Cardiac muscle cell (in vitro differentiated cells and primary cell): Measurements from ENCODE around the gene ITSN1. TPM values are rescaled to one million over a fixed set of nuclear protein-coding genes. Genes with fewer than 3 reads are reported as not detected.
"Not testable (repeated sequence)": the region's sequence is repeated elsewhere in the genome, so short reads cannot be mapped to it uniquely, and the experiment has no call there.

Experiments
- DNase-seq, 2 donors: peaks; one replicate each; pipeline versions ENCODE4 v3.0.0 to v3.0.0-alpha.2; 2010 to 2017; ENCODE audit warnings: low read depth in 1 of 2, low spot score in 1 of 2
- H3K27ac ChIP-seq: fragments of 200-600 bp; sonication (generic); 2 replicates; pipeline ENCODE4 v1.5.1; 2016
- H3K27me3 ChIP-seq: fragments of 200-600 bp; sonication (generic); 2 replicates; pipeline ENCODE4 v1.6.0; 2016; ENCODE audit warnings: control low read depth
- H3K36me3 ChIP-seq: fragments of 200-600 bp; sonication (generic); 2 replicates; pipeline ENCODE4 v1.5.1; 2016; ENCODE audit warnings: control low read depth
- H3K4me1 ChIP-seq: fragments of 200-600 bp; sonication (generic); 2 replicates; pipeline ENCODE4 v1.8.1; 2017; ENCODE audit warnings: low read depth, mild to moderate bottlenecking, mixed run types
- H3K4me3 ChIP-seq: fragments of 200-600 bp; sonication (generic); 2 replicates; pipeline ENCODE4 v1.5.1; 2016; ENCODE audit warnings: mild to moderate bottlenecking
- H3K9me3 ChIP-seq: fragments of 200-600 bp; sonication (generic); 2 replicates; pipeline ENCODE4 v1.5.1; 2017; ENCODE audit warnings: low read depth, mild to moderate bottlenecking, control low read depth
- CTCF ChIP-seq: IDR thresholded peaks from 2 replicates; pipeline ENCODE4 v1.5.1; 2012; ENCODE audit warnings: low read depth, mild to moderate bottlenecking, low read length
- polyA plus RNA-seq: library from polyadenylated mRNA; unstranded; fragments of >200 nt; fragmentation: Nextera tagmentation; extraction: Ambion mirVana; gene quantifications from 2 replicates; pipeline ENCODE4 v1.2.1, GENCODE V29; 2016
- total RNA-seq: library from RNA; depleted of rRNA; stranded (reverse); fragments of >200 nt; gene quantifications from 2 replicates; pipeline ENCODE4 v1.2.3, GENCODE V29; 2016

ITSN1 gene
- total and polyA plus RNA-seq, 2 experiments from 2014 or later = 92.4 to 125 TPM

- Histone ChIP-seq H3K4me3 (no peak overlapping the region), H3K36me3 (peaks cover 8% of the 10 kb centered on the region), H3K27me3 (no peaks in the 10 kb centered on the region), H3K9me3 (no peaks in the 10 kb centered on the region), H3K4me1 (no peaks in the 10 kb centered on the region), H3K27ac (peak overlapping the region; percentile 34)
- TF ChIP-seq CTCF = no peak
- DNase-seq = no peak
Observed at GRCh38 chr21:33787431-33787830, 145.1 kb downstream of the ITSN1 start.

- H3K36me3 ChIP-seq, H3K27me3 ChIP-seq, H3K4me1 ChIP-seq, H3K9me3 ChIP-seq, H3K4me3 ChIP-seq, H3K27ac ChIP-seq, DNase-seq: not testable (repeated sequence)
Observed at GRCh38 chr21:33788438-33788837, 146.1 kb downstream of the ITSN1 start.

- no peaks in the 10 kb centered on the region for H3K27me3 ChIP-seq
- no peaks in the 10 kb centered on the region for H3K9me3 ChIP-seq
- H3K4me1 ChIP-seq = peaks cover 14% of the 10 kb centered on the region
- H3K4me3 ChIP-seq = no peak overlapping the region
- no peak for TF ChIP-seq CTCF
- peak in 1 of 2 donors; percentile 64 for DNase-seq
- no peak overlapping the region for H3K27ac ChIP-seq
- peaks cover 8% of the 10 kb centered on the region for H3K36me3 ChIP-seq
Observed at GRCh38 chr21:33789697-33790096, 147.4 kb downstream of the ITSN1 start.

GRCh38 chr21:33791073-33791472, 148.8 kb downstream of the ITSN1 start:
- H3K9me3 ChIP-seq = no peaks in the 10 kb centered on the region
- peaks cover 8% of the 10 kb centered on the region for H3K36me3 ChIP-seq
- no peak overlapping the region for H3K4me3 ChIP-seq
- TF ChIP-seq CTCF = no peak
- H3K27me3 ChIP-seq = no peaks in the 10 kb centered on the region
- DNase-seq = no peak
- H3K4me1 ChIP-seq = peaks cover 14% of the 10 kb centered on the region
- H3K27ac ChIP-seq = no peak overlapping the region

- Histone ChIP-seq H3K4me1 (peaks cover 21% of the 10 kb centered on the region), H3K27me3 (no peaks in the 10 kb centered on the region), H3K36me3 (peaks cover 10% of the 10 kb centered on the region), H3K27ac (peak overlapping the region; percentile 45), H3K4me3 (no peak overlapping the region), H3K9me3 (no peaks in the 10 kb centered on the region)
- no peak for DNase-seq
- no peak for TF ChIP-seq CTCF
Observed at GRCh38 chr21:33794596-33794995, 152.3 kb downstream of the ITSN1 start.

- H3K4me3 ChIP-seq = no peak overlapping the region
- H3K36me3 ChIP-seq = peaks cover 13% of the 10 kb centered on the region
- H3K27ac ChIP-seq = no peak overlapping the region
- H3K9me3 ChIP-seq = no peaks in the 10 kb centered on the region
- H3K27me3 ChIP-seq = no peaks in the 10 kb centered on the region
- peaks cover 21% of the 10 kb centered on the region for H3K4me1 ChIP-seq
- DNase-seq = no peak
- TF ChIP-seq CTCF = no peak
Observed at GRCh38 chr21:33797565-33797964, 155.3 kb downstream of the ITSN1 start.
